HG03045 (cell line): ENCODE measurements around the gene IL17RC.
"Not testable (repeated sequence)": the region's sequence is repeated elsewhere in the genome, so short reads cannot be mapped to it uniquely, and the experiment has no call there.

ENCODE experiments used
- ATAC-seq: cut with Tn5 transposase; IDR thresholded peaks from one replicate; pipeline ENCODE4 v1.9.1; 2021; ENCODE audit warnings: mild to moderate bottlenecking, moderate library complexity; ENCODE audit not compliant: unreplicated experiment

IL17RC gene

DNA sequence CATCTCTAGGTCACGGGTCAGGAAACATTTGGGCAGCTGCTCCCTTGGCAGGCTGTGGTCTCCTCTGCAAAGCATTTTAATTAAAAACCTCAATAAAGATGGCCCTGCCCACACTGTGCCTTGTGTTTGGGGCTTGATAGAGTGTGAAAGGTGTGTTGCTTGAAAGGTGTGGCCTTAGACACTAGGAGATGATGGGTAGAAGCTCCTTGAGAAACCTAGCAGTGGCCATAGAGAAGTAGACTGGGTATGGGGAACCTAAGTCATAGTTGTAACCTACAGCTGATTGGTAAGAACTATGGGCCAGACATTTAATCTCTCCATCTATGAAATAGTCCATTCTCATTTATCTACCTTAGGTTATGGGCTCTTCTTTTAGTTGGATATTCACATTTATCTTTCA lies 23.2 kb upstream of the IL17RC start:
- ATAC-seq, result no peak

DNA sequence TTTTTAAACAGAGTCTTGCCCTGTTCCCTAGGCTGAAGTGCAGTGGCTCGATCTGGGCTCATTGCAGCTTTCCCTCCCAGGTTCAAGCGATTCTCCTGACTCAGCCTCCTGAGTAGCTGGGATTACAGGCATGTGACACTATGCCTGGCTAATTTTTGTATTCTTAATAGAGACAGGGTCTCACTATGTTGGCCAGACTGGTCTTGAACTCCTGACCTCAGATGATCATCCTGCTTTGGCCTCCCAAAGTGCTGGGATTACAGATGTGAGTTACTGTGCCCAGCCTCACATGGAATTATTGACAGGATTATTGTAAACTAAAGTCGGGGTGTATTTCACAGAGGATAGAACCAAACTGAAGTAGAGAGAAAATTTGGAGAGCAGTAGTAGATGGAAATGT lies 21.2 kb upstream of the IL17RC start:
- not testable (repeated sequence) for ATAC-seq

DNA sequence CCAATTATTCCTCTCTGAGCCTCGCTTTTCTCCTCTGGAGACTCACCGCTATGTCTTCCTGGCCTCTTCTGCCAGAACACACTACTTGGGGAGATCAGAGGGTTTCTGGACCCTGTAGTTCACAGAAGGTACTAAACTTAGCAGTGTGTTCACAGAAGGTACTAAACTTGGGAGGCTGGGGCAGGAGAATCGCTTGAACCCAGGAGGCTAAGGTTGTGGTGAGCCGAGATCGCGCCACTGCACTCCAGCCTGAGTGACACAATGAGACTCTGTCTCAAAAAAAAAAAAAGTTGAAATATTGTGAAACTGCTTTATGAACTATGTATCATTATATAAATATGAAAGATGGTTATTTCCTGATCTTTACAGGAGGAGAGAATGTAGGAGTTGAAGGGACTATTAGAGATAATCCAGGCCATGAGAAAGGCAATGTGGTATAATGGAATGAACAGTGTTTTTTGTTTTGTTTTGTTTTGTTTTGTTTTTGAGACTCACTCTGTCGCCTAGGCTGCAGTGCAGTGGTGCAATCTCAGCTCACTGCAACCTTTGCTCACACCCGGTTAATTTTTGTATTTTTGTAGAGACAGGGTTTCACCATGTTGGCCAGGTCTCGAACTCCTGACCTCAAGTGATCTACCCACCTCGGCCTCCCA lies 20.0 kb upstream of the IL17RC start:
- ATAC-seq, result not testable (repeated sequence)

DNA sequence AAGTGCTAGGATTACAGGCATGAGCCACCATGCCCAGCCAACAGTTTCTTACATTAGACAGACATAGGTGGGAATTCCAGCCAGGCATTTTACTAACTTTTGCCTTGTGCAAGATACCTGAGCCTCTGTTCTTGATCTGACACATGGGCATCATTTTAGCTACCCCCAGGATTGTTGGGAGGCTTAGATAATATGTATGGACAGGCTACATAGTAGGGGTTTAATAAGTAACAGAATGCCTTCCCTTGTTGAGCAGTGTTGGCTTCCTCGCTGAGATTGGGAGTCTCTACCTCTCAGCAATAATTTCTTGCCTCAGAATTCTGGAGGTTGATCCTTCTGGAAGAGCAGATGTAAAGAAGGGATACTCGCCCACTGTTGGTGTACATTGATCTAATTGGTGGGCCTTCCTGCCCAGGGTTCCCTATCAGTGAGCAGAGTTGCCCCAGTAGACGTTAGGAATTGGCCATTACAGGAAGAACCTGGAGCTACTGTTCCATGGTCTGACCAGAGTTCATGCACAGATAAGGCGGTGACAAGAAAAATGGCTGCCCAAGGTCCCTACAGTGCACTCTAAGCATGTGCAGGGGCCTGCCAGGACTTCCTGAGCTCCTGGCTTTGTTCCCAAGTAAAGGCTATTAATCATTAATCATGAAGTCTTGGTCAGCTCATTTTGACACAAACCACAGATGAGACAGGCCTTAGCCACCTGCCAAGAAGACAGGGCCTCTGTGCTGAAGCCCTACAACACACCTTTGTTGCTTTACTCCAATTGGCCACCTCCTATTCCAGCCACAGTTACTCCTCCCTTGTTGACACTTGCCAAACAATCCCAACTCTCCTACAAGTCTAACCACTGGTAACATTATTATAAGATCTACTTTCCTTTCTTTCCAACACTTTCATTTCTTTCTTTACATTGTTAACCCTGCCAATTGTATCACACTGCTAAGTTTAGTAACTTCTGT lies 19.2 kb upstream of the IL17RC start:
- ATAC-seq, result no peak

DNA sequence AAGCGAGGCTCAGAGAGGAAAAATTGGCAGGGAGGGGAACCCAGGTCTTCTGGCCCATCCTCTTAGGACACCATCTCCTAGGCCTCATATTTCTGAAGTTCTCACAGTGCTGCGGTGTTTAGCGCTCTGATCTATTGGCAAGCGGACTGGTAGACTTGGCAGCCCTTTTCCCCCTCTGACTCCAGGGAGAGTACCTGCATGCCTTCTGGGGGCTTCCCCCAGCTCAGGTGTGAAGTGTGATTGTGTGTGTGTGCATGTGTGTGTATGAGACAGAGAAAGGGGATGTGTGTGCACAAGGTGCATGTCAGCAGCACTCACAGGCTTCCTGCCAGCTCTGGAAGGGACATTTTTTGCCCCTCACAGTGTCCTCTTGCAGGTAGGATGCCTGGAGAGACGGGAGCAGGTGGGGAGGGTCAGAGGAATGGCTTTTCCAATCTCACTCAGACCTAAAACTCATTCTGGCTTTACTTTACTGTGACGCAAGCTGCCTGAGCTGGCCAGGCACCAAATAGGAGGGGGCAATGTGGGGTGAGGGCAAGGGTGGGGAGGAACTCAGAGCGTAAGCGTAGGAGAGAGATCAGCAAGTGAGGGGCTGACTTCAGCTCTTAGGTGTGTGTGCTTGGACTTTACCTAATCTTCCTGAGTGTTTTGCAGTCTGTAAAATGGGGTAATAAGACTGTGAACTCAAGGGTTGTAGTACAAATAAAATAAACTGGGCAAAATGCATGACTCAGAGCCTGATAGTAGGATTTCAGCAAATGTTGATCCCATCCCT lies 18.2 kb upstream of the IL17RC start:
- no peak for ATAC-seq

DNA sequence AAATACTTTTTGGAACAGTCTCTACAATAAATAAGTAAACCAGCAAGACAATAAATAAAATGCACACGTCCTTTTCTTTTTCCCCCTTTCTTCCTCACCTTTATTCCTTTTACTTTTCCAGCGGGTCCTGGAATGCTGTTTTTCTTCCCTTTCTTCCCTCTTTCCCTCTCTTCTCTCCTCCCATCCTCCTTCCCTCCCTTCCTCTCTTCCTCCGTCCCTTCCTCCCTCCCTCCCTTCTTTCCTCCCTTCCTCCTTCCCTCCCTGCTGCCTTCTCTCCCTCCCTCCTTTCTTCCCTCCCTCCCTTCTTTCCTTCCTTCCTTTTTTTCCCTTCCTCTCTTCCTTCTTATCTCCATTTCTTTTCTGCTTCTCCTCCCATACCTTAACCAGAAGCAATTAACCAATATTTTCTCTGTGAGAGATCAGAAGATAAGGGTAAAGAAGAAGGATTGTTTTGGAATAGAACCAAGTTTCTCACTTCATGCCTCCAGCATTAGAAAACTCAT lies 17.6 kb upstream of the IL17RC start:
- no peak for ATAC-seq

DNA sequence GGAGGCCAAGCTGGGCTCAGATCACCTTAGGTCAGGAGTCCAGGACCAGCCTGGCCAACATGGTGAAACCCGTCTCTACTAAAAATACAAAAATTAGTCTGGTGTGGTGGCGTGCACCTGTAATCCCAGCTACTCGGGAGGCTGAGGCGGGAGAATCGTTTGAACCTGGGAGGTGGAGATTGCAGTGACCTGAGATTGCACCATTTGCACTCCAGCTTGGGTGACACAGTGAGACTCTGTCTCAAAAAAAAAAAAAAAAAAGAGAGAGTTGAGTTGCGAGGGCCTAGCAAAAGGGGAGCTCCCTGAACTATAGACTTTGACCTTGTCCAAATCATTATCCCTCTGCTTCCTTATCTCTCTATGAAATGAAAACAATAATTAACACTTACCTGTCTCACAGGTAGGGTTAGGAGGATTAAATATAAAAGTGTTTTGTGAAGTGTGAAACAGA lies 15.9 kb upstream of the IL17RC start:
- not testable (repeated sequence) for ATAC-seq

DNA sequence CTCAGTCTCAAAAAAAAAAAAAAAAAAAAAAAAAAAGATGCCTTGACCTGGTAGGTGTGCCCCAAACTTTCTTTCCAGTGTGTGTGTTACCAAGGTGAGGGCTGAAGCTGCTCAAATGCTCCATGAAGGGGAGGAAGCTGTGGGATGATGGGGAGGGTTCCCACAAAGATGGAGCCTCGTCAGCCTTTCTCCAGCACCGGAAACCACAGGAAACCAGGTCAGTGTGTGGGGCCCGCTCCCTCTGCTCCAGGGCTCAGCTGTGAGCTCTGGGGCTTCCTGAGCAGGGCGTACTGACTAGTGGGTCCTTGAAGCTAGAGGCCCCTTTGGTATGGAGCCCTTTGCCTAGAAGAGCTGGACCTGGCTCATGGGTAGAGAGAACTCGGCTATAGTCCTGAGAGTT lies 14.9 kb upstream of the IL17RC start:
- ATAC-seq, result no peak

DNA sequence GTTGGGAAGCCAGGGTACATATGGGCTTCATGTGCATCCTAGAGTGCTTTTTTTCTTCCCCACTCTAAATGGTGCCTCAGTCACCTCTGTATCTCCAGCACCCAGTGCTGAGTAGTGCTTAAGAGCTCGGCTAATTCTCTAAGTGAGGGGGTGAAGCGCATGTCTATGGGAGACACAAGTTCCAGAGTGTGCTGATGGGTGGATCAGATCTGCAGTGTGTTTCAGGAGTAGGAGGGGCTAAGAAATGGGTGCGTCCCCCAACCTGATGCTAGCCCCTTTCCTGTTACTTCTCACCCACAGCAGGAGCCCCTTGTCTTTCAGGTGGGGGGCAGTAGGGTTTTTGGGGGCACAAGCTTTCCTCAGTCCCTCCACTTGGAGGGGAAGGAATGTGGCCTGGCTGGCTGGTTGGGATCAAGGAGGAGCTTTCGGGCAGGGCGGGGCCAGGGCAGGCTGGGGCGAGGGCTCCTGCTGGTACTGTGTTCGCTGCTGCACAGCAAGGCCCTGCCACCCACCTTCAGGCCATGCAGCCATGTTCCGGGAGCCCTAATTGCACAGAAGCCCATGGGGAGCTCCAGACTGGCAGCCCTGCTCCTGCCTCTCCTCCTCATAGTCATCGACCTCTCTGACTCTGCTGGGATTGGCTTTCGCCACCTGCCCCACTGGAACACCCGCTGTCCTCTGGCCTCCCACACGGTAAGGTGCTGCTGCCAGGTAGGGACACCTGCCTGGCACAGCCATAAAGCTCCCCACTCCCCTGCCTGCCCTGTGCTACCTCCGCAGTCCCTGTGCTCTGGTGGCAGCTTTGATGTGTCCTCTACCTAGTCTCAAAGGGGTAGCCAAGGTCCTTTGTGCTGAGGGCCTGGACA lies 14.3 kb upstream of the IL17RC start, which contains the start of gene IL17RE:
TSS of gene IL17RE (plus strand) at position 477 of the 866 bp plus-strand sequence. CDS start at position 562, 85 bp downstream.
- no peak for ATAC-seq

DNA sequence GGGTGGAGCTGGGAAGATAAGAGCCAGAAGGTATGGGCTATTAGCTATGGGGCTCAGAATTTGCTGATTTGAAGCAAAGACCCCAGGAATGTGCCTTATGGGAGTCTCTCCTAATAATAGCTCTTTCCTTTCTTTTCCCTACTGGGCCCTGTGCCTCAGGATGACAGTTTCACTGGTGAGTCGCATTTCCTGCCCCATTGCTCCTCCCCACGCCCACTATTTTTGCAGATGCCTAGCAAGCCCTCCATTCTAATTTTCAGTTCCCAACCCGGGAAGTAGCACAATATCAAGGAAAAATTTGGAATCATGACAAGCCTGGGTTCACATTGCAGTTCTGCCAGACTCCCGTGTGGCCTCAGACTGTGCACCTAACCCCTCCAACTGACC lies 13.7 kb upstream of the IL17RC start:
- ATAC-seq, result no peak

DNA sequence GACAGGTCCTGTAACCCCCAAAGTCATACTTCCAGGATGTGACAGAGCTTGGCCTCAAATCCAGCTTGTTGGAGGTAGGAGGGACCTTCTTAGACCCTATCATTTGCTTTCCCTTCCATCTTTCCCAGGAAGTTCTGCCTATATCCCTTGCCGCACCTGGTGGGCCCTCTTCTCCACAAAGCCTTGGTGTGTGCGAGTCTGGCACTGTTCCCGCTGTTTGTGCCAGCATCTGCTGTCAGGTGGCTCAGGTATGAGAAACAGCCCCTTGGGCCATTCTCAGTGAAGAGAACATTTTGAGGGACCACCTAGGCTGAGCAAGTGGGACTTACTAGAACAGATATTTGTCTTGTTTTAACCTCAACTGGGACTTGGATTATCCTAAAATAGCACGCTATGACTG lies 13.0 kb upstream of the IL17RC start:
- ATAC-seq, result no peak

DNA sequence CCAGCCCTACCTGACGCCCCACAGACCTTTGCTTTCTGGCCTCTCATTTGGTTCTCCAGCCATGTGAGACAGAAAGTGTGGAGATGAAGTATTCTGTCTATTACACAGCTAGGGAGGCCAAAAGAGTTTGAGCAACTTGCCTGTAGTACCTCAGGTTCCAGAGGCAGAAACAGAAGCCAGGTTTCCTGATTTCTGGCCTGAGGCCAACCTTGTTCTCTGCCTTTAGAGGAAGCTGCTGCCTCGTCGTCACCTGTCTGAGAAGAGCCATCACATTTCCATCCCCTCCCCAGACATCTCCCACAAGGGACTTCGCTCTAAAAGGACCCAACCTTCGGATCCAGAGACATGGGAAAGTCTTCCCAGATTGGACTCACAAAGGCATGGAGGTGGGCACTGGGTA lies 10.4 kb upstream of the IL17RC start:
- no peak for ATAC-seq

DNA sequence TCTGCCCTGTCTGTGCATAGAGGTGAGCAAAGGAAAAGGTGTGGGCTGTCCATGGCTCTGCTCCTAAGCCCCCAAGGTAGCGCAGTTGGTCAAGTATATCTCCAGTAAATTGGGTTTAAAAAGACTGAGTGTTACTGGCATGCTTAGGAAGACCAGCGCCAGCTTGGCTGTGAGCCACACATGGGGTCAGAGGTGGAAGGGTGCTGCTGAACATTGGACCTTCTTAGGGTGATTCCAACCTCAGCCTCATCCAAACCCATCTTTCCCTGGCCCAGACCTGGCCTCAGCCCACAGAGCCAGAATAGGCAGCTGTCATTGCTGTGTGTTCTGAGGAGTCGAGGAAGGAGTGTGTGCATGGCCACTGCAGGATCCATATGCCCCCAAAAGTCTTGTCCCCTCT lies 8.6 kb upstream of the IL17RC start:
- ATAC-seq, result no peak

DNA sequence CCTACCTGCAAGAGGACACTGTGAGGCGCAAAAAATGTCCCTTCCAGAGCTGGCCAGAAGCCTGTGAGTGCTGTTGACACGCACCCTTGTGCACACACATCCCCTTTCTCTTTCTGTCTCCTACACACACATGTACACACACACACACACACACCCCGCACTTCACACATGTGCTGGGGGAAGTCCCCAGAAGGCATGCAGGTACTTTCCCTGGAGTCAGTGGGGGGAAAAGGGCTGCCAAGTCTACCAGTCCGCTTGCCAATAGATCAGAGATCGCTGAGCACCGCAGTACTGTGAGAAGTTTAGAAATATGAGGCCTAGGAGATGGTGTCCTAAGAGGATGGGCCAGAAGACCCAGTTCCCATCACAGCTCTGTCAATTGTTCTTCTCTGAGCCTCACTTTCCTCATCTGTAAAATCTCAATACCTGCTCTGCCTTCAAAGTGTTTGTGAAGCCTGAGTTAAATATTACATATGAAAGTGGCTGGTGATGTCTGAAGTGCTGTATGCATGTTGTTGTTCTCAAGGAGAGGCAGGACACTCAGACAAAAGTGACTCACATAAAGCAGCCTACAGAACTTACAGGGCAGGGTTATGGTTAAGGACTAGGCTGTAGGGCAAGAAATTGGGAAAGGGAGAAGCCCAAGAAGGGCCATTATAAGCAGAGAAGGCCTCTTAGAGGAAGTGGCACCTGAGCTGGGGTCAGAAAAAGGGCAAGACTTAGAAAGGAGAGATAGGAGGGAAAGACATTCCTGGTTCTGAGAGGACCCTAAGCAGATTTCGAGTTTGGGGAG lies 7.5 kb upstream of the IL17RC start:
- no peak for ATAC-seq

DNA sequence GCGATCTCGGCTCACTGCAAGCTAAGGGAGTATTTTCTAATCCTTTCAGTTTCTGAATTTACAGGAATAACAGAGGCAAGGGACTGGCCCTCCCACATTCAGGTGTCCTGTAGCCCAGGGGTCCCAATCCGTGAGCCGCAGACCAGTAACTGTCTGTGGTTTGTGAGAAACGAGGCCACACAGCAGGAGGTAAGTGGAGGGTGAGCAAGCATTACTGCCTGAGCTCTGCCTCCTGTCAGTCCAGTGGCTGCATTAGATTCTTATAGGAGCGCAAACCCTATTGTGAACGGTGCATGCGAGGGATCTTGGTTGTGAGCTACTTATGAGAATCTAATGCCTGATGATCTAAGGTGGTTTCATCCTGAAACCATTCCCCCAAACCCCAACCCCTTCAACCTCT lies 5.0 kb upstream of the IL17RC start:
- ATAC-seq, result no peak

DNA sequence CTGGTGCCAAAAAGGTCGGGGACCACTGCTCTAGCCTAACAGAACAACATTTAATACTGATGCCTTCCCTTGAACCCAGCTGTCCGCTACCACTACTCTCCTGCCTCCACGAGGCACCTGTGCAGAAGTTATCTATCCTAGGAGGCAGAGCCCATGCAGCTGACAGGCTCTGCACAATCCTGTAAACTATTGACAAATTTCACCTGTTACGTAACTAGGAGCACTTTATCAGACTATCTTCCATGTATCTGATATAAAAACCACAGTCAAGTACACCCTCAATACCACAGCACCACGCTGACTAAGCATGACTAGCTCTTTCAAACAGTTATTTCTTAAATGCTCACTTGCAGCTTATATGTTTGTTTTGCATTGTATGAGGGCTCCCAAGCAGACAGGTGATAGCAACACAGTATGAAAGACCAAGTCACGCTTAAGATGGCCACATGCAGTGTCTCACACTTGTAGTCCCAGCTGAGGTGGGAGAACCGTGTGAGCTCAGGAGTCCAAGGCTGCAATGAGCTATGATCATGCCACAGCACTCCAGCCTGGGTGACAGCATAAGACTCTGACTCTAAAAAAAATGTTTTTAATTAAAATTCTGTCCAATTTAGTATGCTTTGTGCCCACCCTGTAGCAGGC lies 4.5 kb upstream of the IL17RC start:
- no peak for ATAC-seq

DNA sequence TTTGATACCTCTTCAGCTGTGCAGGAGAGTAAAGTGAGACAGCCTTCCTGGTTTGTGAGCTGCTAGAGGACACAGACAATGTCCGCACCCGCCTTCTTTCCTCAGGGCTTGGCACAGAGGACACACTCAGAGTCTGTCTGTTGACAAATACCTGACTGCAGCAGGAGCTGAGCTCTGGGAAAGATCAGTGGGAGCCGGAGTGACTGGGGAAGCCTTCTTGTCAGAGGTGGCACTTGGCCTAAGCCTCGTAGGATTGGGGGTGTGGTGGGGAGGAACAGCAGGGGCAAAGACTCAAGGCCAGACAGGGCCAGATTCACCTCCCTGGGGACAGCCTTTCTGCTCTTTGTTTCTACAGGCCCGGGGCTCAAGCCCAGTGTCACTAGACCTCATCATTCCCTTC lies 3.3 kb upstream of the IL17RC start:
- no peak for ATAC-seq

DNA sequence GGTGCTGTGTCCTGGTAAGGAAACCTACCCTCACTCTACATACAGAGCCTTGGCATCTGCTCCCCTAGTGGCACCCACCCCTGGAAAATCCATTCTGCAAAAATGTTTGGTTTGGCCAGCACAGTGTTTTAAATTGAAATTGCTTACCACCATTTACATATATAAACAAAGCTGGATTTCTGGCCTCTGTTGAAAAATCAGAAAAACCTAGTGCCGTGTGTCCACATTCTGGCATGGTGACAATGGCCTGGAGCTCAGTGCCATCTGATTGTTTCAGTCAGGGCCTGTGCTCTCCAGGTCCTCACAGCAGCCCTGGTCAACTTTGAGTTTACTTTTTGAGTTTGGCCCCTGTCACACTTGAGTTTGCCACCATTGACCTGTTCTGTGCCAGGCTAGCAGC lies 2.9 kb upstream of the IL17RC start:
- no peak for ATAC-seq
